Measurements from ENCODE around the gene CSMD2.

CSMD2 gene

GRCh38 chr1:34147301-34147700 lies 17.7 kb downstream of the CSMD2 start:
- Histone ChIP-seq H3F3A (ENCODE audit: low read depth) (no peaks in the 10 kb centered on the region), H3K27me3 (ENCODE audit: insufficient read depth, low read length, poor library complexity, severe bottlenecking) (no peaks in the 10 kb centered on the region), H4K20me1 (ENCODE audit: insufficient read depth, low read length, poor library complexity, severe bottlenecking) (no peaks in the 10 kb centered on the region), H2AFZ (ENCODE audit: low read length) (no peak overlapping the region), H3K9me3 (ENCODE audit: insufficient read depth, low read depth, low read length) (no peaks in the 10 kb centered on the region; the same call in 1 of the 2 replicates), H3K4me3 (ENCODE audit: low read length, poor library complexity, severe bottlenecking) (no peak overlapping the region), H3K36me3 (ENCODE audit: insufficient read depth, low read length) (no peaks in the 10 kb centered on the region), H3K4me1 (ENCODE audit: insufficient read depth, low read length, poor library complexity, severe bottlenecking) (no peaks in the 10 kb centered on the region), H3K79me2 (ENCODE audit: insufficient read depth, low read length) (no peaks in the 10 kb centered on the region), H3K4me2 (ENCODE audit: low read depth, low read length, poor library complexity, severe bottlenecking) (no peak overlapping the region), H3K9me2 (replicated peaks; ENCODE audit: low read depth, low read length) (no peaks in the 10 kb centered on the region), H3K9ac (ENCODE audit: low read depth, low read length, poor library complexity, severe bottlenecking) (no peak overlapping the region)
- TF ChIP-seq EZH2phosphoT487 (IDR thresholded peaks at IDR 0.05; ENCODE audit: borderline replicate concordance) (no peak), CTCF (conservative IDR thresholded peaks at IDR 0.05; ENCODE audit: low read length) (no peak)

GRCh38 chr1:34144766-34145165 lies 20.3 kb downstream of the CSMD2 start:
- no peaks in the 10 kb centered on the region for H3K9me2 ChIP-seq (replicated peaks; ENCODE audit: low read depth, low read length)
- H2AFZ ChIP-seq (ENCODE audit: low read length) = no peak overlapping the region
- no peaks in the 10 kb centered on the region; the same call in 1 of the 2 replicates for H3K9me3 ChIP-seq (ENCODE audit: insufficient read depth, low read depth, low read length)
- H3K4me2 ChIP-seq (ENCODE audit: low read depth, low read length, poor library complexity, severe bottlenecking) = no peak overlapping the region
- no peak overlapping the region for H3K9ac ChIP-seq (ENCODE audit: low read depth, low read length, poor library complexity, severe bottlenecking)
- H3K27me3 ChIP-seq (ENCODE audit: insufficient read depth, low read length, poor library complexity, severe bottlenecking) = no peaks in the 10 kb centered on the region
- H3K4me1 ChIP-seq (ENCODE audit: insufficient read depth, low read length, poor library complexity, severe bottlenecking) = no peaks in the 10 kb centered on the region
- no peaks in the 10 kb centered on the region for H4K20me1 ChIP-seq (ENCODE audit: insufficient read depth, low read length, poor library complexity, severe bottlenecking)
- H3F3A ChIP-seq (ENCODE audit: low read depth) = no peaks in the 10 kb centered on the region
- TF ChIP-seq EZH2phosphoT487 (IDR thresholded peaks at IDR 0.05; ENCODE audit: borderline replicate concordance) (no peak), CTCF (conservative IDR thresholded peaks at IDR 0.05; ENCODE audit: low read length) (no peak)
- no peaks in the 10 kb centered on the region for H3K79me2 ChIP-seq (ENCODE audit: insufficient read depth, low read length)
- no peaks in the 10 kb centered on the region for H3K36me3 ChIP-seq (ENCODE audit: insufficient read depth, low read length)
- H3K4me3 ChIP-seq (ENCODE audit: low read length, poor library complexity, severe bottlenecking) = no peak overlapping the region

GRCh38 chr1:34143975-34144374 lies 21.1 kb downstream of the CSMD2 start:
- Histone ChIP-seq H3K27me3 (ENCODE audit: insufficient read depth, low read length, poor library complexity, severe bottlenecking) (no peaks in the 10 kb centered on the region), H3K9me2 (replicated peaks; ENCODE audit: low read depth, low read length) (no peaks in the 10 kb centered on the region), H3K79me2 (ENCODE audit: insufficient read depth, low read length) (no peaks in the 10 kb centered on the region), H4K20me1 (ENCODE audit: insufficient read depth, low read length, poor library complexity, severe bottlenecking) (no peaks in the 10 kb centered on the region), H3K9ac (ENCODE audit: low read depth, low read length, poor library complexity, severe bottlenecking) (no peak overlapping the region), H3K9me3 (ENCODE audit: insufficient read depth, low read depth, low read length) (no peaks in the 10 kb centered on the region; the same call in 1 of the 2 replicates), H3K4me3 (ENCODE audit: low read length, poor library complexity, severe bottlenecking) (no peak overlapping the region), H3K4me1 (ENCODE audit: insufficient read depth, low read length, poor library complexity, severe bottlenecking) (no peaks in the 10 kb centered on the region), H3F3A (ENCODE audit: low read depth) (no peaks in the 10 kb centered on the region), H3K4me2 (ENCODE audit: low read depth, low read length, poor library complexity, severe bottlenecking) (no peak overlapping the region), H2AFZ (ENCODE audit: low read length) (no peak overlapping the region), H3K36me3 (ENCODE audit: insufficient read depth, low read length) (no peaks in the 10 kb centered on the region)
- TF ChIP-seq EZH2phosphoT487 (IDR thresholded peaks at IDR 0.05; ENCODE audit: borderline replicate concordance) (no peak), CTCF (conservative IDR thresholded peaks at IDR 0.05; ENCODE audit: low read length) (no peak)
